ENCODE measurements around the gene SNAP47.

GRCh38 chr1:227712648-227713047, 22.6 kb upstream of the SNAP47 start:
- no peak for TF ChIP-seq SAFB2 (IDR thresholded peaks at IDR 0.05; ENCODE audit: borderline replicate concordance, low read depth, low read length, severe bottlenecking)
- no peak for TF ChIP-seq STAT5B (CRISPR knock-in tag; IDR thresholded peaks at IDR 0.05)
- TF ChIP-seq SMC3 (conservative IDR thresholded peaks at IDR 0.05; ENCODE audit: insufficient read depth, low read depth, low read length), result no peak
